Inflammatory macrophage (primary cell): ENCODE measurements around the gene XXYLT1.
"Not testable (repeated sequence)": the region's sequence is repeated elsewhere in the genome, so short reads cannot be mapped to it uniquely, and the experiment has no call there.

Source experiments
- DNase-seq, 2 donors: peaks; one replicate each; pipeline ENCODE4 v3.0.0-alpha.2; 2020 to 2022

XXYLT1 gene

GRCh38 chr3:195041871-195042742 lies 228.9 kb downstream of the XXYLT1 start:
- DNase-seq = no peak

- DNase-seq = no peak
Measured at GRCh38 chr3:195040773-195041520, 230.0 kb downstream of the XXYLT1 start.

GRCh38 chr3:195040094-195040493 lies 230.9 kb downstream of the XXYLT1 start:
- peak; percentile 90 to 91 for DNase-seq

- DNase-seq = no peak
Measured at GRCh38 chr3:195039180-195039843, 231.6 kb downstream of the XXYLT1 start.

- no peak for DNase-seq
Measured at GRCh38 chr3:195038161-195038560, 232.8 kb downstream of the XXYLT1 start.

GRCh38 chr3:195037586-195037985 lies 233.4 kb downstream of the XXYLT1 start:
- DNase-seq = not testable (repeated sequence)

GRCh38 chr3:195036974-195037373 lies 234.0 kb downstream of the XXYLT1 start:
- DNase-seq = no peak

GRCh38 chr3:195036574-195036973 lies 234.4 kb downstream of the XXYLT1 start:
- DNase-seq = no peak

- DNase-seq = no peak
Measured at GRCh38 chr3:195036203-195036505, 234.8 kb downstream of the XXYLT1 start.

- DNase-seq = no peak
Measured at GRCh38 chr3:195035345-195036202, 235.4 kb downstream of the XXYLT1 start.

- DNase-seq = no peak
Measured at GRCh38 chr3:195034541-195034940, 236.4 kb downstream of the XXYLT1 start.

GRCh38 chr3:195034101-195034500 lies 236.9 kb downstream of the XXYLT1 start:
- no peak for DNase-seq

- no peak for DNase-seq
Measured at GRCh38 chr3:195033531-195034091, 237.3 kb downstream of the XXYLT1 start.

- no peak for DNase-seq
Measured at GRCh38 chr3:195032955-195033354, 238.0 kb downstream of the XXYLT1 start.

- DNase-seq = no peak
Measured at GRCh38 chr3:195032106-195032759, 238.7 kb downstream of the XXYLT1 start.

GRCh38 chr3:195031574-195032003 lies 239.4 kb downstream of the XXYLT1 start:
- DNase-seq = no peak

GRCh38 chr3:195030791-195031321 lies 240.1 kb downstream of the XXYLT1 start:
- no peak for DNase-seq

- DNase-seq = peak; percentile 71 to 87
Measured at GRCh38 chr3:195028877-195029606, 241.9 kb downstream of the XXYLT1 start.

- DNase-seq = no peak
Measured at GRCh38 chr3:195025884-195026200, 245.1 kb downstream of the XXYLT1 start.

- DNase-seq = peak; percentile 42 to 57
Measured at GRCh38 chr3:195025056-195025883, 245.7 kb downstream of the XXYLT1 start.
